Measurements from ENCODE around the gene LSAMP. TPM values are rescaled to one million over a fixed set of nuclear protein-coding genes. Genes with fewer than 3 reads are reported as not detected.

The LSAMP gene
- total and polyA plus RNA-seq, 2 of the 4 experiments (the other 2 are of a cell fraction) = 7.9 to 8.0 TPM

- Histone ChIP-seq H3K23ac (ENCODE audit: low read depth, low read length) (no peak overlapping the region), H3K4me2 (ENCODE audit: low read depth, low read length) (no peak overlapping the region), H4K91ac (ENCODE audit: insufficient read depth, low read depth, low read length) (no peak overlapping the region), H3K27ac (ENCODE audit: insufficient read depth, low read length) (no peak overlapping the region), H3K4me3 (ENCODE audit: insufficient read depth, low read depth, low read length) (no peak overlapping the region), H3K9ac (ENCODE audit: low read depth, low read length) (no peak overlapping the region), H2BK15ac (ENCODE audit: low read depth, low read length) (no peak overlapping the region), H2BK5ac (ENCODE audit: low read depth, low read length, poor library complexity, severe bottlenecking) (no peak overlapping the region), H3K4ac (ENCODE audit: low read depth, low read length) (no peak overlapping the region), H3K56ac (ENCODE audit: extremely low read depth, insufficient read depth, low read length) (no peak overlapping the region), H3K9me3 (ENCODE audit: control insufficient read depth, insufficient read depth, low read length) (no peaks in the 10 kb centered on the region), H3K18ac (ENCODE audit: low read depth, low read length) (no peak overlapping the region), H3K14ac (replicated peaks; ENCODE audit: low read depth, low read length) (no peak overlapping the region), H3K27me3 (ENCODE audit: control insufficient read depth, insufficient read depth, low read length) (no peaks in the 10 kb centered on the region), H2AK9ac (replicated peaks; ENCODE audit: low read depth, low read length, poor library complexity) (no peak overlapping the region), H2AK5ac (ENCODE audit: low read depth, low read length) (no peak overlapping the region), H4K8ac (ENCODE audit: low read depth in 2 of 2, low read length in 2 of 2) (no peak overlapping the region), H2AFZ (replicated peaks; ENCODE audit: low read length, poor library complexity) (no peak overlapping the region), H3K36me3 (ENCODE audit: control insufficient read depth, insufficient read depth, low read length) (no peaks in the 10 kb centered on the region), H2BK20ac (ENCODE audit: low read depth, low read length) (no peak overlapping the region), H3K4me1 (ENCODE audit: control insufficient read depth, insufficient read depth, low read length) (no peaks in the 10 kb centered on the region), H4K20me1 (ENCODE audit: insufficient read depth, low read length) (no peaks in the 10 kb centered on the region), H3K9me1 (ENCODE audit: insufficient read depth, low read length) (0 out of 2 replicates have a peak, but pooled peaks cover 3% of the 10 kb centered on the region), H2BK120ac (ENCODE audit: low read depth, low read length) (no peak overlapping the region), H4K5ac (ENCODE audit: low read depth, low read length) (no peak overlapping the region), H3K79me1 (ENCODE audit: low read depth in 1 of 2, low read length in 2 of 2) (no peaks in the 10 kb centered on the region)
- dilution Hi-C loops (cut with HindIII; ENCODE audit: low sequenced_read_pairs, unreplicated experiment) = no loop called here
- CTCF ChIA-PET = no interaction called here
- intact Hi-C loops (cut with micrococcal nuclease) = no loop called here
- in situ Hi-C loops (cut with MboI; ENCODE audit: low sequenced_read_pairs) = no loop called here
- no CpG with 5 or more reads among the region's 5 CpGs for WGBS, 2 experiments (ENCODE audit: extremely low coverage in 2 of 2, insufficient read length in 1 of 2)
- DNase-seq = no peak
- BruUV-seq (replicated peaks) = no TSS peak
- ATAC-seq (ENCODE audit: low read depth) = no peak
- TF ChIP-seq ELK1 (IDR thresholded peaks at IDR 0.05; ENCODE audit: borderline replicate concordance, low read depth, low read length) = no peak
- no peak for TF ChIP-seq NFE2L2 (IDR thresholded peaks at IDR 0.05; ENCODE audit: low read depth, low read length)
- no peak for TF ChIP-seq MXI1 (IDR thresholded peaks at IDR 0.05; ENCODE audit: borderline replicate concordance, low read depth, low read length)
- TF ChIP-seq RFX5 (IDR thresholded peaks at IDR 0.05; ENCODE audit: low read depth, low read length) = no peak
- no peak for TF ChIP-seq MAZ (IDR thresholded peaks at IDR 0.05; ENCODE audit: borderline replicate concordance, low read depth, low read length)
- no peak for TF ChIP-seq RCOR1 (IDR thresholded peaks at IDR 0.05; ENCODE audit: insufficient replicate concordance, low read length)
- POLR2A ChIA-PET (ENCODE audit: unreplicated experiment) = no interaction called here
These were observed 165.1 kb downstream of the LSAMP start for GRCh38 chr3:116280130-116280740.
